Activated T-cell treated with anti-CD3 and anti-CD28 coated beads for 24 hours (primary cell): ENCODE measurements around the gene HSD17B12.
"Not testable (repeated sequence)": the region's sequence is repeated elsewhere in the genome, so short reads cannot be mapped to it uniquely, and the experiment has no call there.

Source experiments
- DNase-seq: peaks from one replicate; pipeline ENCODE4 v3.0.0-alpha.2; 2020; ENCODE audit warnings: low read depth

HSD17B12 gene

GRCh38 chr11:43747130-43747802, 66.7 kb downstream of the HSD17B12 start:
- DNase-seq, result no peak

- DNase-seq, result no peak
Observed at GRCh38 chr11:43748095-43748494, 67.6 kb downstream of the HSD17B12 start.

- no peak for DNase-seq
Observed at GRCh38 chr11:43751726-43752125, 71.2 kb downstream of the HSD17B12 start.

GRCh38 chr11:43756575-43756974, 76.0 kb downstream of the HSD17B12 start:
- DNase-seq, result no peak

GRCh38 chr11:43758927-43759326, 78.4 kb downstream of the HSD17B12 start:
- no peak for DNase-seq

- no peak for DNase-seq
Observed at GRCh38 chr11:43760902-43761301, 80.4 kb downstream of the HSD17B12 start.

- DNase-seq, result no peak
Observed at GRCh38 chr11:43765194-43765593, 84.7 kb downstream of the HSD17B12 start.

- not testable (repeated sequence) for DNase-seq
Observed at GRCh38 chr11:43768654-43769053, 88.1 kb downstream of the HSD17B12 start.

- DNase-seq, result no peak
Observed at GRCh38 chr11:43770173-43770572, 89.6 kb downstream of the HSD17B12 start.

GRCh38 chr11:43772733-43773132, 92.2 kb downstream of the HSD17B12 start:
- no peak for DNase-seq

- no peak for DNase-seq
Observed at GRCh38 chr11:43774786-43775185, 94.2 kb downstream of the HSD17B12 start.

- DNase-seq, result no peak
Observed at GRCh38 chr11:43779306-43779705, 98.8 kb downstream of the HSD17B12 start.

- DNase-seq, result no peak
Observed at GRCh38 chr11:43784301-43784700, 103.8 kb downstream of the HSD17B12 start.

- DNase-seq, result no peak
Observed at GRCh38 chr11:43784866-43785265, 104.3 kb downstream of the HSD17B12 start.

GRCh38 chr11:43785318-43785717, 104.8 kb downstream of the HSD17B12 start:
- no peak for DNase-seq

- no peak for DNase-seq
Observed at GRCh38 chr11:43786016-43786415, 105.5 kb downstream of the HSD17B12 start.

GRCh38 chr11:43787824-43788223, 107.3 kb downstream of the HSD17B12 start:
- no peak for DNase-seq

GRCh38 chr11:43788421-43788820, 107.9 kb downstream of the HSD17B12 start:
- DNase-seq, result no peak

GRCh38 chr11:43789700-43790443, 109.3 kb downstream of the HSD17B12 start:
- DNase-seq, result no peak

- no peak for DNase-seq
Observed at GRCh38 chr11:43790444-43790794, 109.9 kb downstream of the HSD17B12 start.

- no peak for DNase-seq
Observed at GRCh38 chr11:43797337-43797736, 116.8 kb downstream of the HSD17B12 start.

- no peak for DNase-seq
Observed at GRCh38 chr11:43797866-43798265, 117.3 kb downstream of the HSD17B12 start.

GRCh38 chr11:43802509-43802908, 122.0 kb downstream of the HSD17B12 start:
- no peak for DNase-seq

GRCh38 chr11:43803766-43804165, 123.2 kb downstream of the HSD17B12 start:
- no peak for DNase-seq
